ENCODE data around the gene OPCML.

The OPCML gene

DNA sequence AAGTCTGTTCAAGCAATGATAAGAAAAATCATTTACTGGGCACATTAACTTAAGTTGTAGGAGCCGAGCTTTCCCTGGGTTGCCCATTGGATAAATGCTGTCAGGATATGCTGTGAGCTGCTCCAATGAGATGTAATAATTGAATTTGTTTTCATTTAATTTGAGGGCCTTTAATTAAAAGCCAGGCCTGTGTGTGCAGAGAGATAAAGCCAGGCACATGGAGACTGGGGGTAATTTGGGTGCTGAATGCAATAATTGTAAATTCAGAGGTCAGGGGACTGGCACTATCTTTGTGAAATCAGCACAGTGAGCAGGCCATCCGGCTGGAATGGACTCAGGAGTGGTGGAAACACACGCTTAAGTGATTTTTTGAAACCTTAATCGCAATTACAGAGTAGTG lies 125.8 kb downstream of the OPCML start:
- no peak for DNase-seq

DNA sequence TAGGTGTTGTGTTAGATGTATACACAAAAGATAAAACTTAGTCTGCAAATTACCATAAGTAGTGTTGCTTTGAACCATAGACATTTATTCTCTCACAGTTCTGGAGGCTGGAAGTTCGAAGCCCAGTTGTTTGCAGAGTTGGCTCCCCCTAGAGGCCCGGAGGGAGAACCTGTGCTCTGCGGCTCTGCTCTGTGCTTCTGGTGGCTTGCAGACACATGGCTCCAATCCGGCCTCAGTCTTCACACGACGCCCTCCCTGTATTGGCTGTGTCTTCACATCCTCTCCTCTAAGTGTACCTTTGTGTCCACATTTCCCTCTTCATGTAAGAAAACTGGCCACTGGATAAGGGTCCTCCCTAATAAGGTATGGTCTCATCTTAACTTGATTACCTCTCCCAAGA lies 128.4 kb downstream of the OPCML start:
- DNase-seq: peak; percentile 8

DNA sequence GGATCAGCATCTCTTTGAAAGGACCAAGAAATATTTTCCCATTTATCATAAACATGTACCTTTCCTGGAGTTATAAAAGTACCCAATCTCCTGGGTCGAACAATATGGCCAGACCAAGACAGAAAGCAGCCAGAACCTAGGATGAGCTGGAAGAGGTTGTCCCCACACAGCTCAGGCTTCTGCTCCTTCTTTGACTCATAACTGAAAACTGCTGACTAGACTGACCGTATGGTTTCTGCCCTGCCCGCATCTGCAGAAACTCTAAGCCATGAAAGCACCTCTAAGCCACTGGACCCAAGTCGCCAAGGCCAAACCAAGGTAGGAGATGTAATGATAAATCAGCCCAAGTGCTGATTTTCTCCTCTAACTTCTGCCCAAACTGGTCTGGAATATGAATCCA lies 129.8 kb downstream of the OPCML start:
- DNase-seq: no peak

DNA sequence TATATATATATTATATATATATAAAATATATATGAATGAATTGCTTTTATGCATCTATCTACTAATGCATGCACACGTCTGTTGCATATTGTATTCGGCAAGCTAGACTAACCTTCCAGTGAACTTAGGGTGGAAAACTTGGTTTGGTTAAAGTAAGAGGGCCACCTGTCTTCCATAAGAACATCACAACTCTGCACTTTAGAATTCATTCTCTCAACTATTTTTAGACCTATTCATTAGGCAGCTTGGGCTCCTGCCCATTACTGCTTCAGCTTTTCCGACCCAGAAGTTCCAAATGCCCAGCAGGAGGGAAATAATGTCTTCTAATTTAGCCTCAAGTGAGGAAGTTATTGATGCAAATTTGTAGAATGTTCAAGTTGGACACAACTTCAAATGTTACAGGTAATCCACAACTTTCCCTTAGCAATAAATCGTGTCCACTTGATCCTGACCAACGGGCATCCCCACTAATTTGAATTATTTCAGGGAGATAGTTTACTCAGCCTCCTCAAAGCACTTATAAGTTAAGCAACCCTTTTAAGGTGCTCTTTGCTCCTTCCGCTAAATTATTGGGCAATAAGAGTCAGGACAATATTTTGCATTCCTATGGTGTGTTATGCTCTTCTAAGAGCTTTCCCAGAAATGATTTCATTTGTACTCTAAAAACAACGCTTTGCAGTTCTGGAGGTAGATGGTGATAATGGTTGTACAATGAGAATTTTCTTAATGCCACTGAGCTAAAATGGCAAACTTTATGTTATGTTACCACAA lies 132.3 kb downstream of the OPCML start:
- DNase-seq: no peak

DNA sequence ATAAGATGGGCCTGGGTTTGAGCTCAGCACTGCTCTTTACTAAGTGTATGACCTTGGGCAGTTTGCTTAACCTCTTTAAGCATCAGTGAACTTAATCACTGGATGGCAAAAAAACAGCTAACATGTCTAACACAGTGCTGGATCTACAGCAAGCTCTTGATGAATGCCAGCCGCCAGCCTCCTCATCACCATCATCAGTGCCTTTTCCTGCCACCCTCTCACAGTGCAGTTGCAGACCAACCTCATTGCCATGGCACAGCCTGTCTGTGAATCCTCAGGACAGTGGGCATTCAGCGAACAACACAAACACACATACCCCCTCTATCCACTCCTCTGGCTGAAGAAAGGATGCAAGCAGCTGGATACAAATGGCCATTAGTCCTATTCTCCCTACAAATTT lies 133.0 kb downstream of the OPCML start:
- no peak for DNase-seq

DNA sequence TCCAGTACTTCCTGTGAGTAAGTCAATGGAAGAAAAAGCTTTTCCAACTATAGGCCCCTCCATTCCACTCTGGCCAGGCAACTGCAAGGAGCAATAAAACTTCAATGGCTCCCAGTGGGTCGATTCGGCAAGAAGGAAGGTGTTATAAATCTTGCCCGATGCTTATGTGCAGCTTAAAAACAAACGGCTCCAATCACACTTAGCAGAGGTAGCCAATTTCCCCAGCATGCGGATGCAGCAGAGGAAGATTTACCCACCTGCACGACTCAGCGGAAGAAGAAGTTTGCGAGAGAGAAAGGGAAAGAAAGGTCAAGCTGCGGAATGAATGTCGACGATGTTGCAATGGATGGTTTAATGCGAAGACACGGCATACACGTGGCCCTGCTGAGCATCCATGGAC lies 141.5 kb downstream of the OPCML start:
- DNase-seq: no peak

DNA sequence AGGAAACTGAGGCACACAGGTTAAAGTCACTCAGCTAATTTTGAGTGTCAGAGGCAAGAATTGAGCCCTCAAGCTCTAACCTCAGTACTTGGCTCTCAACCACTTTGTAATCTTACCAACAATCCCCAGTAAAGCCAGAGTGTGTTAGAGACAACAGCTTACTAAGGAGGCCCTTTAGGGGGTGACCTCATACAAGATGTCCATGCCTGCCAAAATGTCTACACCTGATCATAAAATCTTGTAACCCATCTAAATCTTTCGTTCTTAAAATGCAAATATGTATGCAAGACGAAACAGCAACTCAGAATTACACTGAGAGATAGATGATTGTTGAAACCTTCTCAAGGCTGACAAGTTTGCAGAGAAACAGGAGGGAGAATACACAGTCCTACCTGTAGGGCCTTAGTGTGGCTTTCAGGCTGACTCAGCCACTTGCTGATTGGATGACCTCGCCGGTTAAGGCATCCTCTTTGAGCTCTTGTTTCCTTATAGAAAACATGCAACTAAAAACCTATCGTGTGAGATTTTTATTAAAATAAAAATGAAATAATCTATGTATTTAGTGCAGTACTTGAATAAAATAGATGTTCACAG lies 143.2 kb downstream of the OPCML start:
- no peak for DNase-seq

DNA sequence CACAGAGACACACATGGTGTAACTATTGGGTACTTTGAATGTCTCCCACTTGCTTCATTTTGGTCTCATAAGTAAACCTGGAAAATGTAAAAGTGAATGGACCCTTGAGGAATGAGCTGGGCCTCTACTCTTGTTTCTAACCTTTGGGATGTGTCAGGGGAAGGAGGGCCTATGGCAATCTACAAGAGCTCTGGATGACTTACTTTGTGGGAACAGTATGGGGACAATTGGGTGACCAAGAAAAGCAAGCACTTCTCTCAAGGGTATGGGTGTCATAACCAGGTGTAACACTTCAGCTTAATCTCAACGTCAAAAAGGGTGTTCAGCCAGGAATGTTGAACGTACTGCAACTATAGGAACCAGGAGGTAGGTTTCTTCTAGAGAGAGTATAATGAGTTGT lies 144.0 kb downstream of the OPCML start:
- no peak for DNase-seq

DNA sequence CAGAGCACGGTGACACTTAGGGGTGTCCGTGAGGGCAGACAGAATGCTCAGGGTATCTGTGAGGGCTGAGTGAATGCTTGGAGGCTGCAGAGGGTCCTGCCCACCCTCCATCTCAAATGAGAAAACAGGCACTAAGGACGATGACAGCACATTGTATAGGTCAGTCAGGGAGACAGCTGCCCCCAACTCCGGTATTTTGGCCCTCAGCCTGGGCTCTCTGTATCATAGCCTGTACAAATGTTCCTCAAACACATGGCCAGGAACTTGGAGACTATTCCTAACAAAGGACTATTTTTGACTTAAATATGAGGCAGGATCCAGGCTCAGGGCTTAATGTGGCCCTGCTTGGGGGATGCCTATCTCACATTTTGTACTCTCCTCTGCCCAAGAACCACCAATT lies 145.4 kb downstream of the OPCML start:
- no peak for DNase-seq

DNA sequence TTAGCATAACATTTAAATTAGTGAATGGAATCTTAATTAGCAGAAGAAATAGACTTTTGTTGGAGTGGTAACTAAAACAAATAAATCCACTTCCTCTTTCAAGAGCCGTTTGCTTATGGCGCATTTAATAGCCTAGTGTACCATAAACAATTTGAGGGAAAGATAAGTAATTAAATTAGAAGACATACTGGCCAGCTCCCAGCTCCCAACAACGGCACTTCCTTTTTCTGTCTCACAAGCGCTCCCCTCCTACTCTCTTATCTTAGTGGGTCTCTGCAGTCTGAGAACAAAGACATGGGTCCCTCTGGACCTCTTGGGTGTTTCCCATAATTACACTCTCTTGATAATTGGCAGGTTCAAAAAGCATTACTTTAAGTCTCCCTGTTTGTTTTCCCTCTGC lies 146.0 kb downstream of the OPCML start:
- DNase-seq: no peak

DNA sequence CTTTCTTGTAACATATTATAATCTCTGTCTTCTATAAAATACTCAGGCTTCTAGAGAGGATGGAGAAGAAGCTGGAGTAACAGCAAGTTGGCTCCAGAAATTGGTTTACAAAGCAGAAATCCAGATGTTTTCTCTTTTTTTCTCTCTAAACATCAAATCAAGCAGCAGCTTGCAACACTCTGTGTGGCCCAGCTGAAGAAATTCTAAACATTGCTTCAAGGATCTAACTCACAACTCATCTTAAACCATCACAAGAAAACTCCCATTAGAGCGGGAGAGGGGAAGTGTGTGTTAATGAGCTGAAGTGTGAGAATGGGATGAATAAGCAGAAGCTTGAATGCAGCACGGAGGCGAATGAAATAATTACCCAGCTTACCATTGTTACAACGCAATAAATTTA lies 146.5 kb downstream of the OPCML start:
- no peak for DNase-seq

DNA sequence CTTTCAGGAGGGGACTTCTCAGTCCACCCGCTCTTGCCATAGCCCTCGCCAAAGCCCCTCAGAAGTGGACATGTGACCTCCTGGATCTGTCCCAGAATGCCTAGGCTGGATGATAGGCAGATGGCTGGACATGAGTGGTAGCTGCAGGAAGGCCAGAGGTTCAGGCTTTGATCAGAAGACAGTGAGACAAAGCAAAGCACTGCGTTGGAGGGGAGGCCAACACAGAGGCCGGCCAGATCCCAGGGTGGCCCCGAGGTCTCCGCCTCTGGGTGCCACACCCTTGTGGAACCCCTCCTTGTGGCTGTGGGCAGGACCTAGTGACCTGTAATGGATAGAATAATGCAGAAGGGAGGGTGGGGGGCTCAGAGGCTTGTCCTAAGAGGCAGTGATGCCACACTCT lies 147.6 kb downstream of the OPCML start:
- no peak for DNase-seq

DNA sequence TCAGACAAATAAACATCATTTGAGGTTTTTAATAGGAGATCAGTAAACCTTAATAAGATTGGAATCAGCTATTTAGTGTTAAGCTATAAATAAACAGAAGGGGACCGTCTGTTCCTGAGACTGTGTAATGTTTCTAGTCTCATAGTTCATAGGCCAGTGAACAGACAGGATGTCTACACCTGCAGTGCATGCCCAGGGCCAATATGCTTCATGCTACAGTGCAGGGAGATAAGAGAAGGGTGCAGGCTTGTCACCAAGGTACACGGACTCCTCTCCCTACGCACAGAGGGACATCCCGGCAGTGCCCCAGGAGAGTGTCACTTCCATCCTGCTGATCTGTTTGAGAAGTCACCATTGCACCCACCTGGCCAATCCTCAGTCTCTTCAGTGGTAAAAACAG lies 148.6 kb downstream of the OPCML start:
- no peak for DNase-seq

DNA sequence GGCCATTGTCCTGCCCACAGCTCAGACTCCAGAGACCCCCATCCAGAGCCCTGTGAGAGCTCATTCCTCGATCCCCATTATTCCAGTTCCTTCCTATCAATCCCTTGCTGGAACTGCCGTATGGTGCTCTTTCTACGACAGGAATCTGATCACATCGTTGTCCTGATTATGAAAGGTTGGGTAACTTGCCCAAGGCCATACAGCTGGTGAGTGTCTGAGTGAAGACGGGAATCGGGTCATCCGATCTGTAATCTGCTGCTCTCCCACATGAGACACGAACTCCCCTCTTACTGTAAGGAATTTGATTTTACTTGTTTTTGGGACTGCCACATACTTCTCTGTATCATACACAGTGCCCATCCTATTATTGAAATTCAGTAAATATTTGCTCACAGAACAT lies 149.1 kb downstream of the OPCML start:
- no peak for DNase-seq

DNA sequence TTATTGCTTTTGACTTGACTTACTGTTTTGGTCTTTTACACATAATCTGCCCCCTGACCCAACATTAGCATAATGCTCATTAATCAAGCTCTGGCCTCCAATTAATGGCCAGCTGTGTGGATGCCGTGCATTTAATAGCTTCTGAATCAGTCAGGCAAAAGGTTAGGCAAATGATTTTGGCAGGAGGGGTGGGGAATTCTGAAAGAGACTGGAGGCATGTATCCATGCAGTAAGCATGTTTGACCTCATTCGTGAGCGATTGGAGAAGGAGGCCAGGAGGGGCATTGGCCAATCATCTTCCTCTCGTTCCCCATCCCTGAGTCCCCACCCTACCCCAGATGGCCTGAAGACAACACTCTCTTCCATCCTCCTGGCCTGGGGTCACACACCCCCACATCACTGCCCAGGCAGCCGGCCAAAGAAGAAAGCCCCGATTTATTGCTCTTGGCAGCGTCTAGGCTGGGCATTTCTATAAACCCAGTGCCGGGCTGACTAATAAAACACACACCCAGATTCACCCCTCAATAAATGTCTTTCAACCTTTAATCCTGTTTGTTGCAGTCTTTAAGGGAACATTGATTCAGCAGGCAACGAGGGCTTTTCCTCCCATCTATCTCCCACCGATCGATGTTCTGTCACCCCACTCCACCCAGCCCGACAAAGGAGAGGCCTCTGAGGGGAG lies 150.0 kb downstream of the OPCML start:
- DNase-seq: no peak

DNA sequence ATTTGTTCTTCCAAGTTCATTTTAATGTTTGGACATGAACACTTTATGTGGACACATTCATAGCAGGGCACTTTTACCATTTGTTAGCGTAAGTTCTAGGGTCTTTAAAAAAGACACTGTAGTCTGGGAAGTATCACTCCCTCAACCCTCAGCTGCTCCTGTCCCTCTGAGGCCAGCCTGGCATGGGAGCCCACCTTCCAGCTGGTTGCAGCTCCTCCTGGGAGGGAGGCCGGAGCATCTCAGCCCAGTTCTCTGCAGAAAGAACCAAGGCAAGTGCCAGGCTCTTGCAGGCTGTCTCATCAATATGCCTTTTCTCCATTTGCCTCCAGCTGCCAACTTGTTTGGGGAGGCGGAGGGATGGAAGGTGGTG lies 150.6 kb downstream of the OPCML start:
- no peak for DNase-seq

DNA sequence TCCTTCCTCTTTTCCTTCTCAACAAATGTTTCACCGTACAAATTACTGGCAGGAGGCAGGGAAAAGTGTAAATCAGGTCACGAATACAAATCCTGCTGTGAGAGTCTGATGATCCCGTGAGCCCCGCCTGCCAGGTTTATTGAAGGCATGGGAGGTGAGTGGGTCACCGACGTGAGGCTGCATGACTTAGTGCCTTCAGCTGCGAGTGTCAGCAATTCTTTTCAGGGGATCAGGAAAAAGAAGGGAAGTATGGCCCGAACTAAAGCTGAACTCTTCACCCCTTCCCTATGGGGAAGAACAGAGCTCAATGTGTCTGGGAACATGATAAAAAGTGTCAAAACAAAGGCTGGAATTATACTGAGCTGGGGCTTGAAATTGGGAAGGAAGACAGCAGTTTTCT lies 166.2 kb downstream of the OPCML start:
- DNase-seq: no peak

DNA sequence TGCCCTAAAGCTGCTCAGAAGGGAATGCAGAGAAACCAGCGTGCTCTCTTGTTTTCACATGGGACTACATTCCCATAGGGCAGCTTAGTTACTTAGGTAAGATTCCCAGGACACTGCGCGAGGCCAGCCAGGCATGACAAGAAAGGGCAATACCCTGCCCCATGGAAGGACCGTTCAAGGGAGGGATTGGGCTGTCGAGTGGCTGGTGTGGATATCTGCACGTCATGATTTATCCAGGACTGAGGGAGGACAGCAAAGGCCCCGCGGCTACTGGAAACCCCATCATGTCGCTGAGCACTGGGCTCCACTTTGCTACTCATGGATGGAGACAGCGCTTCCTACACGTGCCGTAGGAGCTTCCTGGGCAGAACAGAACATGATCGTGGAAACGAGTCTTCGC lies 169.4 kb downstream of the OPCML start:
- no peak for DNase-seq

DNA sequence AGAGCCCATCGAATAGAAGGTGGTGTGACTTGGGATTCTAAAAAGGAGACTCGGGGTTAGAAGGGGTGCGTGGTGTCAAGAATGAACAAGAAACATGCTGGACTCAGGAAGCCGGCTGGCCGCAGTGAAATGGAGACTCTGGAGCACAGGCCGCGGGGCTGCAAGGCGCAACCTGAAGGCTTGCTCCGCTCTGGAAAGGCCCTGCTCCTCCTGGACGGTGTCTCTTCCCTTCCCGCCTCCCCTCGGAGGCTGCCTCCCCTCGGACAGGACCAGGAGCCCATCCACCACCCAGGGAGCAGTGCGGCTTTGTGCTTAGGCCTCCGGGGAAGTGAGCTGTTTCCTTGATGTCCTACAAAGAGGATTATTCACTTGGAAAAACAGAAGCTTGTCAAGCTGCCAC lies 170.1 kb downstream of the OPCML start:
- DNase-seq: no peak

DNA sequence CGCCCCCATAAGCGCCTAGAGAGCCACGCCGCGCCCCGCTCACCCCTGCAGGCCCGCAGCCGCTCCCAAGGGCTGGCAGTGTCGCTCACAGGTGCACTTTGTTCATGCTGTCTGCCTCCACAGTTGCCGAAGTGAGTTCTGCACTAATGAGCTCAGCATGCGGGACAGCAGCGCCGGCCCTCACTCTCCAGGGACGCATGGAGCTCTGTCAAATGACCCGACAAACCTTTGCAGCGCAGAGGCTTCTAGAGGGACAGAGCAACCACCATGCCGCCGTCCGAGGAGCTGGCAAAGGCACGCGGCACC lies 170.7 kb downstream of the OPCML start:
- DNase-seq: no peak

DNA sequence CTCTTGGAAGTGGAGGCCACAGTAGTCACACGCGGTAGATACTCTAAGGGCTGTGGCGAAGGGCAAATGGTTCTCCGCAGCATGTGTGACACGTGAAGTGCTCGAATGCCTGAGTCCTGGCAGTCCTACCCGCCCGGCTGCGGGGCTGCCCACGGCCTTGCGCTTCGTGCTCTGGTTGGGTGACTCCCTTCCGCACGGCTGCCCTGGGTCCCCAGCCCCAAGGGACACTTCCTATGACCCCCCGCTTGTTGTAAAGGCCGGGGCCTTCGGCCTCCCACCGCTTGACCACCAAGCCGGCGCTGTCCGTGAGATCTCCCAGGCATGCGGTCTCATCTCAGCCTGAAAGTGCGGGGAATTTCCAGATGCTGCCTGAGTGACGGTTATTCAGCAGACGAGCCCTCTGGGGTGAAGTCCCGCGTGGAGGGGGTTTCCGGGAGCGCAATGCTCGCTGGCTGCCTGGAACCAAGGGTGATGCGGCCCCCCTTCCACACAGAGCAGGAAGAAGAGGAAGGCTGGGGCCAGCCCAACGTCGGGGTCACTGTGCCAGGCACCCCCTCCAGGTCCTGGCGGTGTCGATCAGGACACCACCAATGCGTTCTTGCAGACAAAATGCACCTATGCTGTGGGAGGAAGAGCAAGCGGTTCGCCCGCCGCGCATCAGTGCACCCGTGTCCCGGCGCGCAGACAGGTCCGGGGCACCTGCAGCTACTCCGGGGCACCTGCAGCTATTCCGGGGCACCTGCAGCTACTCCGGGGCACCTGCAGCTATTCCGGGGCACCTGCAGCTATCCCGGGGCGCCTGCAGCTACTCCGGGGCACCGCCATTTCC lies 171.2 kb downstream of the OPCML start:
- DNase-seq: no peak

DNA sequence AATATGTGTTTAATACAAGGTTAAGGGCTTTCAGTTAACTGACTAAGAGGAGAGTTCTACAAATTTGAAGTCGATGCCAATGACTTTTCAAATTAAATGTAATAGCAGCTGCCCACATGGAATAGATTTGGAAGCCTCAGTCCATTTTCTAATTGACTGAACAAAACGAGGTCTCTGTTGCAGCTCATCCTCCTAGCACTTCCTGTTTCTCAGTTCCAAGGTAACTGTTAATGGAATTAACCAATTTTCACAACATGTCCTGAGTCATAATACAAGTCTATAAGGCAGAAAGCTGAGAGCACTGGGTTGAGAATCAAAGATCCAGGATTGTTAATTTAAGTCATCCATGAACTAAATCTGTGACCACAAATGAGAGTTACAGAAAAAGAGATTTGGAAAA lies 177.2 kb downstream of the OPCML start:
- no peak for DNase-seq

DNA sequence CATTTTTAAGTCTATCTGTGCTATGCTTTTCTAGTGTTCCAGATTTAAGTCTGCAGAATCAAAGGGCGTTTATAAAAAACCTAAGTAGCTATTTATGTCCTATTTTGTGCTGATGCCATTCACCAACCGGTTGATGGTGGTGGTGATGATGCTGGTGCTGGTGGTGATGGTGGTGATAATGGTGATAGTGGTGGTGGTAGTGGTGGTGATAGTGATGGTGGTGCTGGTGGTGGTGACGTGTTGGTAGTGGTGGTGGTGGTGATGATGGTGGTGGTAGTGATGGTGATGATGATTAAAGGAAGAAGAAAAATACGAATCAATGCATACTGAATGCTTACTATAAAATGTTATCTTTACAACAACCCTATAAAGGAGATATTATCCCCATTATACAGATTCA lies 178.2 kb downstream of the OPCML start:
- DNase-seq: no peak

DNA sequence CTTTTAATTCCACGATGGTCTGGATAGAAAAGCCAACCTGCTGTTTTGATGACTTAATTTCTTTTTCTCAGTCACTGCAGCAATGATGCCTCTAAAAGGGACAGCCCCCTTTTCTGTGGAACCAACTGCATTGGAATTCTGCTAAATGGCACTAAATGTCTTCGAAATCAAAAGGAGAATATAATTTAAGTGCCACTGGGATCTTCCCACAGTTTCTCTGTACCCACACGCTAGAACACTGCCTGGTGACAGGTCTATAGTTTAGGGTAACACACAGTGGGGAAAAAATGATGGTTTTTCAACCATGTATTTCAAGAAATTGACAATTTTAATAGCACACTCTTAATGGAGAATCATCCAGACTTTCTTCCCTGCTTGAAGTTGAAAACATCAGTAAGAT lies 182.3 kb downstream of the OPCML start:
- no peak for DNase-seq

Data from stimulated activated CD4-positive, alpha-beta T cell treated with anti-CD3 and anti-CD28 coated beads, Interleukin-1b, Interleukin-23, amount 100 ng/mL, for 48 hours (primary cell).